GM18861 (cell line): ENCODE data around the gene GNG4.

Experiments used
- ATAC-seq: cut with Tn5 transposase; IDR thresholded peaks from one replicate; pipeline ENCODE4 v1.9.1; 2021; ENCODE audit not compliant: unreplicated experiment

The GNG4 gene

GRCh38 chr1:235649368-235650163 lies at the start of gene GNG4:
GNG4 (minus strand) TSS chr1:235649784; CDS start chr1:235583838, 65,946 bp downstream.
- ATAC-seq, result peak; percentile 23

GRCh38 chr1:235697508-235697907 lies 47.9 kb upstream of the GNG4 start:
- ATAC-seq, result no peak

GRCh38 chr1:235689356-235689755 lies 39.8 kb upstream of the GNG4 start:
- ATAC-seq, result no peak

GRCh38 chr1:235688096-235688495 lies 38.5 kb upstream of the GNG4 start:
- ATAC-seq, result no peak

GRCh38 chr1:235683653-235684052 lies 34.1 kb upstream of the GNG4 start:
- ATAC-seq, result no peak

- no peak for ATAC-seq
Observed at GRCh38 chr1:235682216-235682615, 32.6 kb upstream of the GNG4 start.

GRCh38 chr1:235679644-235680043 lies 30.1 kb upstream of the GNG4 start:
- no peak for ATAC-seq

GRCh38 chr1:235679005-235679404 lies 29.4 kb upstream of the GNG4 start:
- no peak for ATAC-seq

GRCh38 chr1:235675152-235675890 lies 25.7 kb upstream of the GNG4 start:
- no peak for ATAC-seq

- no peak for ATAC-seq
Observed at GRCh38 chr1:235673981-235674380, 24.4 kb upstream of the GNG4 start.

GRCh38 chr1:235671992-235672391 lies 22.4 kb upstream of the GNG4 start:
- no peak for ATAC-seq

- no peak for ATAC-seq
Observed at GRCh38 chr1:235670157-235670776, 20.7 kb upstream of the GNG4 start.

GRCh38 chr1:235669277-235669676 lies 19.7 kb upstream of the GNG4 start:
- ATAC-seq, result no peak

GRCh38 chr1:235663628-235664027 lies 14.0 kb upstream of the GNG4 start:
- ATAC-seq, result no peak

- ATAC-seq, result no peak
Observed at GRCh38 chr1:235661568-235661967, 12.0 kb upstream of the GNG4 start.

- no peak for ATAC-seq
Observed at GRCh38 chr1:235659186-235659771, 9.7 kb upstream of the GNG4 start.

GRCh38 chr1:235657747-235658526 lies 8.4 kb upstream of the GNG4 start:
- no peak for ATAC-seq

- no peak for ATAC-seq
Observed at GRCh38 chr1:235657269-235657668, 7.7 kb upstream of the GNG4 start.

GRCh38 chr1:235652364-235652763 lies 2.8 kb upstream of the GNG4 start:
- ATAC-seq, result no peak

GRCh38 chr1:235651170-235651806 lies 1.7 kb upstream of the GNG4 start:
- ATAC-seq, result no peak
